Skeletal muscle satellite cell (primary cell): ENCODE results near the gene KCNRG.
A peak's percentile ranks its signal among the peaks of the same experiment; 100 is the strongest.

Source experiments
- H3K27me3 ChIP-seq: 2 replicates; pipeline ENCODE4 v1.7.0; 2013; ENCODE audit warnings: low read length; ENCODE audit not compliant: control insufficient read depth, insufficient read depth
- H3K36me3 ChIP-seq: 2 replicates; pipeline ENCODE4 v1.7.0; 2013; ENCODE audit warnings: mild to moderate bottlenecking, control low read depth, low read length; ENCODE audit not compliant: insufficient read depth
- H3K4me1 ChIP-seq: 2 replicates; pipeline ENCODE4 v1.7.0; 2013; ENCODE audit warnings: low read length; ENCODE audit not compliant: control insufficient read depth, insufficient read depth
- H3K4me2 ChIP-seq: 2 replicates; pipeline ENCODE4 v1.7.0; 2013; ENCODE audit warnings: mild to moderate bottlenecking, low read length
- H3K4me3 ChIP-seq: 2 replicates; pipeline ENCODE4 v1.7.0; 2013; ENCODE audit warnings: low read length
- H3K9ac ChIP-seq: 2 replicates; pipeline ENCODE4 v1.7.0; 2013; ENCODE audit warnings: mild to moderate bottlenecking, low read depth, low read length, moderate library complexity
- H3K9me3 ChIP-seq: replicated peaks from 2 replicates; pipeline ENCODE4 v1.7.0; 2013; ENCODE audit warnings: mild to moderate bottlenecking, control low read depth, low read length

KCNRG gene

DNA sequence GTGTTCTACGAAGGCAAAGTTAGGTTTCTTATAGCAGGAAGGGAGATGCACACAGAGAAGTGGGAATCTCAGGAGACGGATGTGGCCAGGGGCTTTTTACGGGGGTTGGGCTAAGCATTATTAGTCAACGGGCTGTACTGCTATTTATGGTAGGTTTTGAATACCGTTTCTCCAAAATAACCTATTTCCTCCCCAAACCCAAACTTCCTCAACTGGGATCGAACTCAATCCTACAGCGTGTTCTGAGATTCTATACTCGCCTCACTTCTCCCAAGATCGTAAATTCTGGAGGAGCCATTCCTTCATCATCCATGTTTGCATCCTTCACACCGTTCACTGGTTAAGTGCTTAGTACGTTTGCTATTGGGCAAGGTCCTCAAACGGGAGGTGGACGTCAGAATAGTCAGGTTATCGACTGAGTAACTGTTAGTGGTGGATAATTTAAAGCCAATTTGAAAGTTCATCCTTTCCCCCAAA, 19.6 kb upstream of the KCNRG start:
- Histone ChIP-seq H3K4me3 (peak overlapping the region; percentile 73), H3K9ac (peak overlapping the region; percentile 96), H3K36me3 (peaks cover 25% of the 10 kb centered on the region)

DNA sequence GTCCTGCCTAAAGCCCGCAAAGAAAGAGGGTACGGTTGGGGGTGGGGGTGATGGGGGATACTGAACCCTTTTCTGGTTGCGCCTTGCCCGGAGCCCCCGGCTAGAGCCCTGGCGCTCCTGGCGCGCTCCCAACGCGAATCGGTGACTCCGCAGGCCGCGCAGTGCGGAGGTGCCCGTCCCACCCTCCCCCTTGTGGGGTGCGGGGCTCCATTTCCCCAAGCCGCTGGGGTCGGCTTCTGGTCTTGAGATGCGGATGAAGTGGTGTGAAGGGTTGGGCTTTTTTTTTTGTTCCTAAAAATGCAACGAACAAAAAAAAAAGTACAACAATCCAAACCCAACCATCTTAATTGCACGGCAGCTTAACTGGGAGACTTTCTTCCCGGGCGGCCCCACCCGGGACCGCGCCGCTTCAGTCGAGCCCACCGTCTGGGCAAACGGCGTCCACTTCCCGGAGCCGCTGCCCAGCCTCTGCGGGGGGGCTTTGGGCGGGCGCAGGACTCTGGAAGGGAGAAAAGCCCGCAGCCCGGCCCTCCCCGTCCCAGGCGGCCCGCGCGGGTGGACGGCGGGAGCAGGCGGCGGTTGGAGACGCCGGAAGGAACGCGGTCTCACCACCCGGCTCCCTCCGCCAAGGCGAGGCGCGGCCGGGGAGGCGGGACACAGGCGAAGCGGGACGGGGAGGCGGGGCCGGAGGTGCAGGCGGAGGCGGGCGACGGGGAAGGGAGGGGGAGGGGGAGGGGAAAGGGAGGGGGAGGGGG, 18.9 kb upstream of the KCNRG start:
- H3K4me1 ChIP-seq: peaks cover 32% of the 10 kb centered on the region
- H3K36me3 ChIP-seq: peaks cover 25% of the 10 kb centered on the region
- no peaks in the 10 kb centered on the region for H3K27me3 ChIP-seq
- H3K9ac ChIP-seq: peak overlapping the region; percentile 96
- H3K4me3 ChIP-seq: peak overlapping the region; percentile 73
- no peaks in the 10 kb centered on the region for H3K9me3 ChIP-seq
- H3K4me2 ChIP-seq: peak overlapping the region; percentile 84

More for the DNA sequence above, 19.6 kb upstream of the KCNRG start:
- peaks cover 29% of the 10 kb centered on the region for H3K4me1 ChIP-seq
- peak overlapping the region; percentile 84 for H3K4me2 ChIP-seq
- H3K27me3 ChIP-seq: no peaks in the 10 kb centered on the region
- no peaks in the 10 kb centered on the region for H3K9me3 ChIP-seq

DNA sequence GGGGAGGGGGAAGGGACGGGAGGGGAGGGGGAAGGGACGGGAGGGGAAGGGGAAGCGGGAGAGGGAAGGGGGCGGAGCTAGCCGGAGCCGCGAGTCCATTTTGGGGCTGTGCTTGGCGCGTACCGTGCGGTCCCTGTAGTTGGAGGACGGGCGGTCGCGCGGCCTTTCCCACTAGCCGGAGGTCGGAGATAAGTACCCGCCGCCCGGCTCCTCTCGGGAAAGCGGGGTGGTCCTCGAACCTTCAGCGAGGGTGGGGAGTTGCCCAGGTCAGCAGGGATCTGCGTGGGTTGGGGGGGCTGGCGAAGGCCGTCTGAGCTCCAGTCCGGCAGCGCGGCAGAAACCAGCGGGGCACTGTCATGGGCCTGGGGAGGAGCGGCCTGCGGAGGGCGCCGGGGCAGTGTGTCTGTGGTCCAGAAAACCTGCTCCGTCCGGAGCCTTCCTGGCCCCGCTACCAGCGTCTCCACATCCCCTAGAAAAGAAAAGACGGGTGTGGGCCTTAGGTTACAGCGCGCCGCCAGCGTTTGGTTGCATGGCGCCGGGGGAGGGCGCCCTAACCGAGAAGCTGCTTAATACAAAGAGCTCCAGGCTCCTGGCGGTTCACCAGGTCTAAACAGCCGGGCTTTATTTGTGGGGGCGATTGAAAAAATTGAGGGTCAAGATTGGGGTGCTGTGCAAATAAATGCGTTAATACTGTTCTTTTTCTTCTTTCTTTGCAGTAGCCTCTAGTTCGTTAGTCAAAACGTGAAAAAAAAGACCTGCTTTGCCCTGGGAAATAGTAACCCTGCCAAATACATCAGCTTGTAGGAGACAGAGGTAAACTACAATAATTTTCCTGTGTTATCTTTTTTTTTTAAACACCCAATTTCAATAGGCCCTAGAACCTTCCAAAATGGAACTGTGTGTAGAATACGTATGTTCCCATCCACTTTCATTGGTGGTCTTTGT, 18.0 kb upstream of the KCNRG start, which contains the start of gene TRIM13:
Gene TRIM13 (plus strand): TSS at position 92 of the 945 bp plus-strand sequence. CDS start 14,899 bp downstream, outside the sequence.
- no peaks in the 10 kb centered on the region for H3K9me3 ChIP-seq
- H3K4me3 ChIP-seq: peak within 1 kb of the TSS; percentile 99
- H3K9ac ChIP-seq: peak within 1 kb of the TSS; percentile 99
- peaks cover 39% of the 10 kb centered on the region for H3K4me1 ChIP-seq
- peak within 1 kb of the TSS; percentile 84 for H3K4me2 ChIP-seq
- peaks cover 28% of the 10 kb centered on the region for H3K36me3 ChIP-seq
- H3K27me3 ChIP-seq: no peaks in the 10 kb centered on the region

DNA sequence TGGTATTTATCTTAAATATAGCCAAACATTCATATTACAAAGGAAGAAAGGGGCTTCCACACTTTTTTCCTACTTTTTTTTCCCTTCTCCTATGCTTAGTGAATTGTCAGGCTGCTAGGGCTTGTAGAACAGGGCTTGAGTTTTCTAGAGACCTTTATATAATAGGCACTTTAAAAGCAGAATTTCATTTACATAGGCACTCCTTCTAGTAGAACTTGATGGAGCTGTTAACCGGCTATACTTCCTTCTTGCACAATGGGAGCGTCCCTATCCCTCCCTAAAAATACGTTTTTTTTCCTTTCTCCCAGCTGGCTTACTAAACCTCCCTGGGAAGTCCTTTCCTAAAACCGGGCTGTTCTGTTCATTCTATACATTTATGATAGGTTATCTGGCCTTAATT, 17.3 kb upstream of the KCNRG start:
- H3K4me2 ChIP-seq: peak overlapping the region; percentile 82
- H3K9me3 ChIP-seq: no peaks in the 10 kb centered on the region
- peaks cover 32% of the 10 kb centered on the region for H3K36me3 ChIP-seq
- peaks cover 39% of the 10 kb centered on the region for H3K4me1 ChIP-seq
- no peaks in the 10 kb centered on the region for H3K27me3 ChIP-seq
- peak overlapping the region; percentile 99 for H3K9ac ChIP-seq
- peak overlapping the region; percentile 99 for H3K4me3 ChIP-seq

DNA sequence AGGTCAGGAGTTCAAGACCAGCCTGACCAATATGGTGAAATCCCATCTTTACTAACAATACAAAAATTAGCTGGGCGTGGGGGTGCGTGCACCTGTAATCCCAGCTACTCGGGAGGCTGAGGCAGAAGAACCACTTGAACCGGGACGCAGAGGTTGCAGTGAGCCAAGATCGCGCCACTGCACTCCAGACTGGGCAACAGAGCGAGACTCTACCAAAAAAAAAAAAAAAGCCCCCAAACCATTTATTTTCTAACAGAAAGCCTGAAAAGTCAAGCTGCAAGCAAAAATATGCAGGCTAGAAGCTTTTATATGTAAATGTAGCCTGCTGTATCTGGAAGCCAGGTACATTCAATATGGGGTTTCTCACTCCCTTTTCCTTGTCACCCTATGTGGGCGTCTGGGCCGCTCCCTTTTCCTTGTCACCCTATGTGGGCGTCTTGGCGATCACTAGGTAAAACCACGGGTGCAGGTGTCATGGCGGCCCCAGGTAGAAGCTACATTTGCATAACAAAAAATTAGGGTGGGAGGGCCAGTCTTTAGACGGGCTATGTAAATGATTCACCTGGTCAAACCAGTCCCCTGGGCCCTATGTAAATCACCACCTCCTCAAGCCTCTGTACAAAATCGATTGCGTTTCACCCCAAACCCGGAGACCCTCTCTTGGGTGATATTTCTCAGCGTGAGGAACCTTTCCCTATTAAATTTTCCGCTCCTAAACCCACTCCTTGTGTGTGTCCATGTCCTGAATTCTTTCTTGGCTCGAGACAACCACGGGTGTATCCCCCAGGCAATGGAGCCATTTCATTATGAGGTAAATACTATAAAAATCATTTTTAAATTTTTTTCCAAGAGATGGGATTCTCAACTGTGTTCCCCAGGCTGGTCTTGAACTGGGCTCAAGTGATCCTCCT, 16.3 kb upstream of the KCNRG start:
- peak overlapping the region; percentile 99 for H3K4me3 ChIP-seq
- no peaks in the 10 kb centered on the region for H3K9me3 ChIP-seq
- no peaks in the 10 kb centered on the region for H3K27me3 ChIP-seq
- H3K36me3 ChIP-seq: peaks cover 37% of the 10 kb centered on the region
- H3K9ac ChIP-seq: peak overlapping the region; percentile 99
- H3K4me1 ChIP-seq: peaks cover 39% of the 10 kb centered on the region
- H3K4me2 ChIP-seq: peak overlapping the region; percentile 82

DNA sequence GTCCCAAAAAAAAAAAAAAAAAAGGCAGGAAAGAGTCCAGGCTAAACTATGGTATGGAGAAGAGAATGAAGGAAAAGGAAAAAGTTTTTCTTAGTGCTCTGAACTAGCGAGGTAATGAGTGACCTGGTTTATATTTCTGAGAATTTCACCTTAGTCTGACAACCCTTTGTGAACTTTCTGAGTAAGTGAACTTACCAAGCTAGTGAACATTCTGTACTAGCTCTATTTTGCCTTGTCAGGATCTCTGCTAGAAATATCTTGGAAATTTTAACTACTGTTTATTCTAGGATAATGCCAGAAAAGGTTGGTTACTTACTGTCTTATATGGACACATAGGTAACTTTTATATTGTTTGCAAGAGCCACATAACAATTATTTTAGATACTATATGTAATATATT, 14.0 kb upstream of the KCNRG start:
- no peaks in the 10 kb centered on the region for H3K9me3 ChIP-seq
- H3K4me2 ChIP-seq: no peak overlapping the region
- no peak overlapping the region for H3K4me3 ChIP-seq
- H3K27me3 ChIP-seq: no peaks in the 10 kb centered on the region
- H3K9ac ChIP-seq: no peak overlapping the region
- H3K36me3 ChIP-seq: peaks cover 44% of the 10 kb centered on the region
- peaks cover 32% of the 10 kb centered on the region for H3K4me1 ChIP-seq

DNA sequence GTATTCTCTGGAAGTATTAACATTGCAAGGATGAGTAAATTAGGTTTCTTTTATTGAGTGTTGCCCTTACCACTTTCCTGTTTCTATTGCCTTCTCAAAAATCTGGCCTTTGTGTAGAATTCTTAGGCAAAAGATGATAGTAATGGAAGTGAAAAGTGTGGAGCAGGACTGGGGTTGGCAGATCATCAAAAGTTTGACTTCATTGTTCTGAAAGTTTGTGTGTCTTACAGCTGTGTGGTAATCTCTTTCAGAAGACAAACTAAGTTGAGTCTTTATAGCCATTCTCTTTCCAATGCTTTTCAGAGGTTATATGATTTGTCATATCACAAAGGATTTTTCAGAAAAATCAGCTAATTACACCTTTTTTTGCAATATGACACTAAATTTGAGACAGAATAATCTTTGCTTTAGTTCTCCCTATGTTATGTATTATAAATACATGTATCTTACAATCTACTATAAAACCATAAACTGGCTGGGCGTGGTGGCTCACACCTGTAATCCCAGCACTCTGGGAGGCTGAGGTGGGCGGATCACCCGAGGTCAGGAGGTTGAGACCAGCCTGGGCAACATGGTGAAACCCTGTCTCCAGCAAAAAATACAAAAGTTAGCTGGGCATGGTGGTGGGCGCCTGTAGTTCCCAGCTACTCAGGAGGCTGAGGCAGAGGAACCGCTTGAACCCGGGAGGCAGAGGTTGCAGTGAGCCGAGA, 8.7 kb upstream of the KCNRG start:
- H3K9ac ChIP-seq: no peak overlapping the region
- H3K4me2 ChIP-seq: no peak overlapping the region
- no peaks in the 10 kb centered on the region for H3K9me3 ChIP-seq
- H3K27me3 ChIP-seq: no peaks in the 10 kb centered on the region
- H3K4me3 ChIP-seq: no peak overlapping the region
- H3K4me1 ChIP-seq: peaks cover 4% of the 10 kb centered on the region
- H3K36me3 ChIP-seq: peaks cover 38% of the 10 kb centered on the region

DNA sequence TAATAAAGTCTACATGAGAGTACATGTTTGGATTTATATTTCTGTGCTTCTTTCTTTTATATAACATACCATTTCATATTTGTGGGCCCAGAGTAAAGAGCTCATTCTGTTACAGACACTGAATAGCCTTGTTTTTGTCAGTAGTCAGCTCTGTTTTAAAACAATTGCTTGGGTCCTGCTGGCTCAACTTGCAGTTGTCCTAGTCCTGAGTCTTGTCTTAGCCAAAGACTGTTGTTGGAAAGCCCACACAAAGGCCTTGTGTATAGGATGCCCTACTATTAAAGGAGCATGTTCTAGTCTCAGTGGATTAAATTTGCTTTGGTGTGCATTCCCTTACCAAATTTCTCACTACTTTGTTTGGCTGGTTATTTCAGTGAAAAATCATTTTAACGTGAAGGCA, 3.8 kb upstream of the KCNRG start:
- Histone ChIP-seq H3K4me1 (peaks cover 13% of the 10 kb centered on the region), H3K9ac (no peak overlapping the region), H3K36me3 (peaks cover 42% of the 10 kb centered on the region), H3K4me3 (no peak overlapping the region), H3K4me2 (no peak overlapping the region), H3K27me3 (no peaks in the 10 kb centered on the region), H3K9me3 (no peaks in the 10 kb centered on the region)

DNA sequence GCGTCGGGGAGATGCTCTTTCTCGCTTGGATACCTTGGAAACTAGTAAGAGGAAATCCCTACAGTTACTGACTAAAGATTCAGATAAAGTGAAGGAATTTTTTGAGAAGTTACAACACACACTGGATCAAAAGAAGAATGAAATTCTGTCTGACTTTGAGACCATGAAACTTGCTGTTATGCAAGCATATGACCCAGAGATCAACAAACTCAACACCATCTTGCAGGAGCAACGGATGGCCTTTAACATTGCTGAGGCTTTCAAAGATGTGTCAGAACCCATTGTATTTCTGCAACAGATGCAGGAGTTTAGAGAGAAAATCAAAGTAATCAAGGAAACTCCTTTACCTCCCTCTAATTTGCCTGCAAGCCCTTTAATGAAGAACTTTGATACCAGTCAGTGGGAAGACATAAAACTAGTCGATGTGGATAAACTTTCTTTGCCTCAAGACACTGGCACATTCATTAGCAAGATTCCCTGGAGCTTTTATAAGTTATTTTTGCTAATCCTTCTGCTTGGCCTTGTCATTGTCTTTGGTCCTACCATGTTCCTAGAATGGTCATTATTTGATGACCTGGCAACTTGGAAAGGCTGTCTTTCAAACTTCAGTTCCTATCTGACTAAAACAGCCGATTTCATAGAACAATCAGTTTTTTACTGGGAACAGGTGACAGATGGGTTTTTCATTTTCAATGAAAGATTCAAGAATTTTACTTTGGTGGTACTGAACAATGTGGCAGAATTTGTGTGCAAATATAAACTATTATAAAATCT, 2.7 kb upstream of the KCNRG start:
- H3K4me1 ChIP-seq: peaks cover 24% of the 10 kb centered on the region
- H3K4me3 ChIP-seq: no peak overlapping the region
- no peak overlapping the region for H3K9ac ChIP-seq
- H3K36me3 ChIP-seq: peaks cover 42% of the 10 kb centered on the region
- no peaks in the 10 kb centered on the region for H3K9me3 ChIP-seq
- H3K4me2 ChIP-seq: no peak overlapping the region
- H3K27me3 ChIP-seq: no peaks in the 10 kb centered on the region

DNA sequence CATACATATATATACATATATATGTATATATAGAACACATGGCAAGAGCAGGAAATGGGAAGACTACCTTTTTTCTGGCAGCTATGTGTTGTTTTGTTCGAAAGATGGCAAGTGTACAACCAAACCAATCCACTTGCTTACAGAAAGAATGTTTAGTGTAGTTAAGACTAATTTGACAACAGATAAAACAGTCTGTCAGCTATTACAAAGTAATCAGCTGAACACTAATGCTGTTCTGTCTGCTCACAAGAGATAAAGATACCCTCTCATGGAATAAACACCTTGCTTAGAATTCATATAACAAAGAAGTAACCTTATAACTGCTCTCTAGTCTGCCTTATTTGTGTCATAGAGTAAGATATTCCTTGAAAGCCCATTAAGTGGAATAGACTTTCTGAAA, 858 bp upstream of the KCNRG start:
- Histone ChIP-seq H3K27me3 (no peaks in the 10 kb centered on the region), H3K36me3 (peaks cover 46% of the 10 kb centered on the region), H3K4me3 (no peak overlapping the region), H3K4me2 (no peak overlapping the region), H3K4me1 (peaks cover 28% of the 10 kb centered on the region), H3K9ac (no peak overlapping the region), H3K9me3 (no peaks in the 10 kb centered on the region)
